T-helper 1 cell (primary cell): ENCODE measurements around the gene RYR1.
"Not testable (repeated sequence)": the region's sequence is repeated elsewhere in the genome, so short reads cannot be mapped to it uniquely, and the experiment has no call there.

Experiments used
- DNase-seq, 5 donors: peaks; one replicate each; pipeline ENCODE4 v3.0.0-alpha.2; 2012 to 2020

The RYR1 gene

DNA sequence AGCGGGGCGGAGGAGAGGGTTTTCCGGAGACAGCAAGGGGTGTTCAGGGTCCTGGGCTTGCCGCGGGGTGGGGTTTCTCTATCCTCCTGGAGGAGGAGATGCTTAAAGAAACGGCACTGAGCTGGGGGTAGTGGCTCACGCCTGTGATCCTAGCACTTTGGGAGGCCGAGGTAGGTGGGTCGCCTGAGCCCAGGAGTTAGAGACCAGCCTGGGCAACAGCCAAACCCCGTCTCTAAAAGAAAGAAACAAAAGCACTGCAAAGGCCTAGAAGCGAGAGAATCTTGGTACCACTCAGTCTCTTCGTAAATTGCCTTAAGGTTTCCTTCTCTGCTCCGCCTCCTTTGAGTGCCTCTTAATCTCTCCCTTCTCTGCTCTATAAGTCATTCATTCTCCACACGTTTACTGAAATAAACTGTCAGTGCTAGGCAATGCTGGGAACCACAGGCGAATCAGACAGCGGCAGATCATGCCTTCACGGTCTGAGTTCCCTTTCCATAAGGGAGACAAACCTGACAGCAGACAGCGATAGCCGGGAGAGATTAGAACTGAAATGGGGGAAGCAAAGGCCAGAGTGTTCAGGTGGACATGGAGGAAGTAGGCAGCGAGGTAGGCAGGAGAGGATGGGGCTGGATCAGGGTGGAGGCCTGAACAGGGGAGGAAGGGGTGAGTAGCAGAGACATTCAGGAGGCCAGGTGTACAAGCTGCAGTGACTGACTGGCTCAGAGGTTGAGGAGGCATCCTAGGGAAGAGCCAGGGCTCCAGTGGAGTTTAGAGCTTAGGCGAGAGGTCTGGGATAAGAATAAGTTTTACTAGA lies 186.1 kb downstream of the RYR1 start:
- no peak for DNase-seq

DNA sequence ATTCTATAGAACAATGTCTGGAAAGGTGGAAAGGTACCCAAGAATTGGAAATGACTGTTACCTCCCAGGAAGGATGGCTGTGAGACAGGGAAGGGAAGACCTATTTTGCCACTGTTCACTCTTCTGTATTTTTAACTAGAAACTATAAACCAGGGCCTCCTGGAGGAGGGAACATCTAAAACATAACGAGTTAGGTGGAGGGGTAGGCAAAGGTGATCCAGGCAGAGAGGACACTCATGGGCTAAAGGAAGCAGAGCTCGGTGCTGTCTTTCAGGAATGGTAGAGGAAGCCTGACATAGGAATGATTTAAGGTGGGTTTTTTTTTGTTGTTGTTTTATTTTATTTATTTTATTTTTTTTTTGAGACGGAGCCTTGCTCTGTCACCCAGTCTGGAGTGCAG lies 191.3 kb downstream of the RYR1 start:
- DNase-seq, result no peak

DNA sequence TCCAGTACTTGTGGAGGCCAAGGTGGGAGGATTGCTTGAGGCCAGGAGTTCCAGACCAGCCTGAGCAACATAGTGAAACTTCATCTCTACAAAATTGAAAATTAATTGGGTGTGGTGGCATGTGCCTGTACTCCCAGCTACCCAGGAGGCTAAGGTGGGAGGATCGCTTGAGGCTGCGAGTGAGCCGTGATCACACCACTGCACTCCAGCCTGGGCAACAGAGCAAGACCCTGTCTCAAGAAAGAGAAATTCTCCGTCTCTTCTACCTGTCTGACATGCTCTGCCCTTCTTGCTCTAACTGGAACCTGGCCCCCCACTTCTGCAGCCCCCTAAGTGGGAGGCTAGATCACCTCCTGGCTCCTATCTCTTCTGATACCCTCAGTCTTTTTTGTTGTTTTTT lies 192.9 kb downstream of the RYR1 start:
- no peak for DNase-seq

DNA sequence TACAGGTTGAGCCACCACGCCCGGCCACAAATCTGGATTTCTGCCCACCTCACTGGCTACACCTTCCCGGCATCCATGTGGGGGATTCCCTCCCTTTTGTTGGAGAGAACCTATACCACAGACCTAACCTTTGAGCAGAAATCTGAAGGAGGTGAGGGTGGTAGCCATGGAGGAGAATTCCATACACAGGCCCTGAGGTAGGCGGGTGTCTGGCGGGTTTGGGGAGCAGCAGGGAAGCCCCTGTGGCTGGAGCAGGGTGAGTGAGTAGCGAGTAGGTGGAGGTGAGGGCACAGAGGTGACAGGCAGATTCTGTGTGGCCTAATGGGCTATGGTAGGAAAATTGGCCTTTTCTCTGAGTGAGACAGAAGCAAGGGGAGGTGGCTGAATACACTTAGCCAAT lies 196.1 kb downstream of the RYR1 start:
- DNase-seq, result no peak

- not testable (repeated sequence) for DNase-seq
These were observed 197.8 kb downstream of the RYR1 start for GRCh38 chr19:38631301-38631700.

DNA sequence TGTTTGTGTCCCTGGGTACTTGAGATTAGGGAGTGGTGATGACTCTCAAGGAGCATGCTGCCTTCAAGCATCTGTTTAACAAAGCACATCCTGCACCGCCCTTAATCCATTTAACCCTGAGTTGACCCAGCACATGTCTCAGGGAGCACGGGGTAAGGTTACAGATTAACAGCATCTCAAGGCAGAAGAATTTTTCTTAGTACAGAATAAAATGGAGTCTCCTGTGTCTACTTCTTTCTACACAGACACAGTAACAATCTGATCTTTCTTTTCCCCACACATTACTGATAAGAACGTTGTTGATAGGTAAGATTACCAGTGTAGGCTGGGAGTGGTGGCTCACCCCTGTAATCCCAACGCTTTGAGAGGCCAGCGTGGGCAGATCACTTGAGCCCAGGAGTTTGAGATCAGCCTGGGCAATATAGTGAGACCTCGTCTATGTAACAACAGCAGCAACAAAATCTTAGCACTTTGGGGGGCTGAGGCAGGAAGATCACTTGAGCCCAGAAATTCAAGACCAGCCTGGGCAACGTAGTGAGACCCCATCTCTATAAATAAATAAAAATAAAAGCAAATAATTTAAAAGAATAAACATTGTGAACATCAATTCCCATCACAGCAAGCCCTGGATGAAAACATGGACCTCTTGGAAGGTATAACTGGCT lies 198.5 kb downstream of the RYR1 start:
- DNase-seq, result not testable (repeated sequence)

- DNase-seq, result no peak
These were observed 199.2 kb downstream of the RYR1 start for GRCh38 chr19:38632476-38633213.

DNA sequence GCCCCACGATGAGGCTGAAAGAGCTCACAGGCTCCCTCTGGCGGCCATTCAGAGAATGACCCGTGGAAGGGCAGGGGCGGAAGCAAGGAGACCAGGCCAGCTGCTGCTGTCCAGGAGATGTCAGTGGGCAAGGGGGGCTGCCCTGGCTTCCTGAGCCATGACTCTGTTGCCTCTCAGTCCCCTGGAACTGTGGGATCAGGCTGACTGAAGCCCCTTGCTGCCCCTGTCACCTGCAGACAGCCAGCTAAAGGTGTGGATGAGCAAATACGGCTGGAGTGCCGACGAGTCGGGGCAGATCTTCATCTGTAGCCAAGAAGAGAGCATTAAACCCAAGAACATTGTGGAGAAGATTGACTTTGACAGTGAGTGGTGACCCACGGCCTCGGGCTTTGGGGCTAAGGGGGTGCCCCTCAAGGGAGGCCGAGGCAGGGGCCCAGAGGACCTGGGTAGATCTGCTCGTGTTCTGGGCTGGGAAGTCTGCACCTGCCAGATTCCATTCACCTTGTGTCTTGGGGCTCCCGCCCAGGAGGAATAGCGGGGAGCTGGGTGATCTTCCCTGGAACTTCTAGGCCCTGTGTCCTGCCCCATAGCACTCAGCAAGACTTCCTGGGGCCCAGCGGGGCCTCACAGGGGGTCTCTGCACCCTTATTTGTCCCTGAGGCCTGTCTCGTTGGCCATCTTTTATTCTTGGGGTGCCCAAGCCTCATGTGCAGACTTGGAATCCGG lies 201.4 kb downstream of the RYR1 start:
- DNase-seq, result peak; percentile 31 to 71 (median 58)

GRCh38 chr19:38635483-38636399 lies 202.2 kb downstream of the RYR1 start:
- no peak for DNase-seq
